ENCODE data around the gene CD38. TPM values are rescaled to one million over a fixed set of nuclear protein-coding genes. Genes with fewer than 3 reads are reported as not detected.
"Not testable (repeated sequence)": the region's sequence is repeated elsewhere in the genome, so short reads cannot be mapped to it uniquely, and the experiment has no call there.

CD38 gene
- total RNA-seq, 1 experiment from 2014 or later, result 0.02 TPM

GRCh38 chr4:15762460-15762859 is 15.7 kb upstream of the CD38 start:
- not testable (repeated sequence) for DNase-seq (ENCODE audit: low spot score)

- DNase-seq (ENCODE audit: low spot score), result no peak
These were observed 12.7 kb upstream of the CD38 start for GRCh38 chr4:15765391-15765790.

- peak; percentile 68 for DNase-seq (ENCODE audit: low spot score)
These were observed 12.0 kb upstream of the CD38 start for GRCh38 chr4:15765910-15766697.

GRCh38 chr4:15766821-15767220 is 11.3 kb upstream of the CD38 start:
- no peak for DNase-seq (ENCODE audit: low spot score)

GRCh38 chr4:15769202-15769601 is 8.9 kb upstream of the CD38 start:
- DNase-seq (ENCODE audit: low spot score), result no peak

GRCh38 chr4:15771216-15772058 is 6.7 kb upstream of the CD38 start:
- DNase-seq (ENCODE audit: low spot score), result no peak

GRCh38 chr4:15774020-15774420 is 4.1 kb upstream of the CD38 start:
- peak; percentile 30 for DNase-seq (ENCODE audit: low spot score)

- no peak for DNase-seq (ENCODE audit: low spot score)
These were observed 1.1 kb upstream of the CD38 start for GRCh38 chr4:15776871-15777648.

- DNase-seq (ENCODE audit: low spot score), result no peak
These were observed 335 bp upstream of the CD38 start for GRCh38 chr4:15777697-15778288.

GRCh38 chr4:15779306-15779705 is 1.2 kb downstream of the CD38 start:
- DNase-seq (ENCODE audit: low spot score), result peak; percentile 51

GRCh38 chr4:15779809-15780208 is 1.7 kb downstream of the CD38 start:
- no peak for DNase-seq (ENCODE audit: low spot score)

GRCh38 chr4:15781427-15782095 is 3.4 kb downstream of the CD38 start:
- peak; percentile 21 for DNase-seq (ENCODE audit: low spot score)

GRCh38 chr4:15783676-15784075 is 5.5 kb downstream of the CD38 start:
- DNase-seq (ENCODE audit: low spot score), result no peak

- no peak for DNase-seq (ENCODE audit: low spot score)
These were observed 7.0 kb downstream of the CD38 start for GRCh38 chr4:15784959-15785634.

- no peak for DNase-seq (ENCODE audit: low spot score)
These were observed 8.6 kb downstream of the CD38 start for GRCh38 chr4:15786743-15787142.

GRCh38 chr4:15792974-15793373 is 14.8 kb downstream of the CD38 start:
- no peak for DNase-seq (ENCODE audit: low spot score)

GRCh38 chr4:15793506-15794363 is 15.6 kb downstream of the CD38 start:
- DNase-seq (ENCODE audit: low spot score), result no peak

- no peak for DNase-seq (ENCODE audit: low spot score)
These were observed 16.3 kb downstream of the CD38 start for GRCh38 chr4:15794426-15794825.

GRCh38 chr4:15794905-15795304 is 16.8 kb downstream of the CD38 start:
- no peak for DNase-seq (ENCODE audit: low spot score)

- no peak for DNase-seq (ENCODE audit: low spot score)
These were observed 19.2 kb downstream of the CD38 start for GRCh38 chr4:15797320-15797719.
